ENCODE data around the gene CAMSAP2. TPM values are rescaled to one million over a fixed set of nuclear protein-coding genes. Genes with fewer than 3 reads are reported as not detected.

Gene CAMSAP2
- total RNA-seq, 4 donors from 2014 or later, result 9.2 to 27.5 (median 19.7) TPM

Other genes starting within 250 kb of the CAMSAP2 start
- gene KIF14, start 118.1 kb upstream of the CAMSAP2 start, total RNA-seq, result 1 to 10 TPM; 1.5 to 5.8 (median 3.1) TPM
- 10 to 100 TPM; 10.2 to 16.8 (median 12.4) TPM for gene DDX59, start 69.0 kb upstream of the CAMSAP2 start, total RNA-seq
- 1 to 10 TPM in 1 of 4 donors, not detected in 3; 1.3 TPM for gene GPR25, start 134.1 kb downstream of the CAMSAP2 start, total RNA-seq
- gene INAVA, start 156.0 kb downstream of the CAMSAP2 start, total RNA-seq, result 100 to 1,000 TPM in 1 of 4 donors, 10 to 100 TPM in 3; 45.6 to 102 (median 58.4) TPM

Measured in esophagus squamous epithelium (tissue), 4 donors.